Medulla oblongata (tissue), 1 donor: ENCODE results near the gene TYW1.
"Not testable (repeated sequence)": the region's sequence is repeated elsewhere in the genome, so short reads cannot be mapped to it uniquely, and the experiment has no call there.

Experiments used
- DNase-seq: peaks from one replicate; pipeline ENCODE4 v3.0.0-alpha.2; 2015; ENCODE audit errors: extremely low spot score

The TYW1 gene

DNA sequence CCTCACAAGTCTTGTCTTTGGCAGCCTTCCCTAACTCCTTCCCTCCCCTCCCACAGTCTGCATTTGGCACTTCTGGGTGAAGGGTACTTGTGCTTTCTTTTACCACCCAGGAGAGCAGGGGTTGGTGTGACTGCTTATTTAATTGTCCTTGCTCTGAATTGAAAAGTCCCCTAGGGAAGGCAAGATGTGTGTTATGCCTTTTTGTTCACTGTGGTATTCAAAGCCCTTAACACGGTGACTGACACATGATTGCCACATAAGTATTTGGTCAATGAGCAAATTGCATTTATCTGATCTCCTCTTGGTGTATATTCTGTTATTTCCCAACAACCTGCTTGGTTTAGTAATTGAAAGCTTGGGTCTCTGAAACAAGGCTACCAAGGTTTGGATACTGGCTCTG, 134.1 kb downstream of the TYW1 start:
- DNase-seq: not testable (repeated sequence)

DNA sequence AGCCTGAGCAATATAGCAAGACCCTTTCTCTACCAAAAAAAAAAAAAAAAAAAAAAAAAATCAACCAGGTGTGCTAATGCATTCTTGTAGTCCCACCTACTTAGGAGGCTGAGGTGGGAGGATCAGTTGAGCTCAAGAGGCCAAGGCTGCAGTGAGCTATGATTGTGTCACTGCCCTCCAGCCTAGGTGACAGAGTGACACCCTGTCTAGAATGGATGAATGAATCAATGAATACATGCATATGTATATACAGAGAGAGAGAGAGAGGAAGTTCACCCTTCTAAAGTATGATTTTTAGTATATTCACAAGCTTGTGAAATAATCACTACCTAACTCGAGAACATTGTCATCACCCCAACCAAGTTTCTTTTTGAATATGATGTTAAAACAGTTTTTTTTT, 138.3 kb downstream of the TYW1 start:
- not testable (repeated sequence) for DNase-seq

DNA sequence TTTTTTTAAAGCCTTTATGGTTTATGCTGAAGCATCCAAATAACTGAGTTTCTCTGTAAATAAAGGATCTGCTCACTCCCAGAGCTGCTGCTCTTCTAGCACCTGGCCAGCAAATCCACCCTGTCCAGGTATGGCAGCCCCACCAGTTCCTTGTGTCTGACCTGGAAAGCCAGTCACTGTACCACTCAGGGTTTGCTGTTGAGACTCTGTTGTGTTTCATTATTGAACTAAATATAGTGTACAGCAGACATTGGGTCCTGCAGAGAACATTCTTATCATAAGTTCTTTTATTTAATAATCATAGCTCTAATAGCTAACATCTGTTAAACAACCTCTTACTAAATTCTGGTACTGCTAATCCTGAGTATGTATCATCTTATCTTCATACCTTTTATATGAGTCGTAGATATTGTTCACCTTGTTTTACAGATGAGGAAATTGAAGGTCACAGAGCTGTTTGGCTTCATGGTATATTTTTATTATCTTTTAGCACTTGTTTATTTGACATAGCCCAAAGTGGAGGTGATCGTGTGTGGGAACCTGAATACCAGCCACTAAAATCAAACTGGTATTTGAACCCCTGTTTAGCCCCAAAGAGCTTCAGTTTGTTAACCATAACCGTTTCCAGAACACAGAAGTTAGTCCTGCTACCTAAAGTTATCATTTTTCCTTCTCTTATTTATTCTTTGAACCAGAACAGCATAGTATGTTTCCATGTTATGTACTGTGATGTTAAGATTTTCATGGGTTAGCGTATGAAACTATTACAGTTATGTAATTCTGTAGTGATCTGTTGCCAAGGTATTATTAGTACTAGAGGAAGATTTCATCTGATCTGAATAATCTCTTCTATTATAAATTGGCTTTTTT, 139.2 kb downstream of the TYW1 start:
- not testable (repeated sequence) for DNase-seq

DNA sequence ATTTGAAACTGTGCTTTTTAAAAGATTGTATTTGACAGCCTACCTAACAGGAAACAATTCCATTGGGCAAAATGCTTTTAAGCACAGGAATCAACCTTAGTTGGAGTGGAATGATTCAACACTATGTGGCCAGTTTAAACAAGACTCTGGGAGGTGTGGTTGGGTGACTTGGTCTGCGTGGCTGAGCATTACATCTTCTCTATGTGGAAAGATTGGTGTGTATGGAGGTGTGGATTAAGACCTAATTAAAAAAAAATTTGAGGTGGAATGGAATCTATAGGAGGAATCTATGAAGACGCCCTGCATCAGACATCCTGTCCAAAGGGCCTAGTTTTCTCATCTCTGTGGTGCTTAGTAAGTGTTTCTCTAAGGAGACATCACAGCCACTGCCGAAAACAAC, 140.9 kb downstream of the TYW1 start:
- not testable (repeated sequence) for DNase-seq

DNA sequence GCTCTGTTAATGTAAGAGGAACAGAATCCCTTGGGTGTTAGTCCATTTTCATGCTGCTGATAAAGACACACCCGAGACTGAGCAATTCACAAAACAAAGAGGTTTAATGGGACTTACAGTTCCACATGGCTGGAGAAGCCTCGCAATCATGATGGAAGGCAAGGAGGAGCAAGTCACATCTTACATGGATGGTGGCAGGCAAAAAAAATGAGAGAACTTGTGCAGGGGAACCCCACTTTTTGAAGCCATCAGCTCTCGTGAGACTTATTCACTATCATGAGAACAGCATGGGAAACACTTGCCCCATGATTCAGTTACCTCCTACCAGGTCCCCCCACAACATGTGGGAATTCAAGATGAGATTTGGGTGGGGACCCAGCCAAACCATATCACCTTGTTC, 143.2 kb downstream of the TYW1 start:
- not testable (repeated sequence) for DNase-seq

DNA sequence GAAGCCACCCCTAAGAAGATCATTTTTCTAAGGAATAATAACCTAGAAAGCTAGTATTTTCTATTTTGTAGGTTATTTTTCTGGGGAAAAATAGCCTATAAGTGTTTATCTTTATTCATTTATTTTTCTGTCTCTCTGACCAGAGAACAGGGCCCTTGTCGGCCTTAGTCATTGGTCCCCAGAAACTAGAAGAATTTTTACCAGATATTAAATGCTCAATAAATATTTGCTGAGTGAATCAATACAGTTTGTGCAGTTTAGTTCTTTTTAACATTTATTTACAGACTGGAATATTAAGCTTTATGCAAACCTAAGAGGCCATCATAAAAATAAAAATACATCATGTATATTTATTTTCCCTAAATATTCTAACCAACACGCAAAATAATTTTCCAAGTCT, 144.4 kb downstream of the TYW1 start:
- not testable (repeated sequence) for DNase-seq

DNA sequence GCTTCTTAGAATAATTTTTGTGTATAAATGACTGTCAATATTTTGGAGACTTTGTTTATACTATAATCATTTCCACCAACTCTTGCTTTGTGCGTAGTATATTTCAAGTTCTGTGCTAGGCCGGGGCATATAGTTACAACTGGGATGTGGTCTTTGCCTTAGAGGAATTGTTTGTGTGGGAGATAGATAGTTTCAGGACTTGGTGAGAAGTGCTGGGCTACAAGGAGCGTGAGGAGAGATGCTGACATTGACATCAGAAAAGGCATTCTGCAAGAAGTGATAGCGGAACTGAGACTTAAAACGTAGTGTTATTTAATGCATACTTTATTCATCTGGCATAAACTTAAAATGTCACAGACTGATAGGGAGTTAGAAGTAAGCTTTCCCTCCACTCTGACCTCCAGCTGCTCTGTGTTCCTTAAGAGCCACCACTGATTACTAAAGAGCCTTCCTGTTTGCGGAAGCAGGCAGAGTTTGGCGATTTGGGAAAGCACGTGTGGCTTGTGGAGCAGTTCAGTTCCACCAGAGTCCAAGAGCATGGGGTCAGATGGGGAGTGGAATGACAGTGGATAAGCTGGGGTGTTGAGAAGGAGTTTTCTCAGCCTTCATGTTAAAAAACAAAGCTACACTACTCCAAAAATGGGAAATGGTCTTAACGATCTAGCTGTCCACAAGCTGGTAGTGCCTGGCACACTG, 146.6 kb downstream of the TYW1 start:
- not testable (repeated sequence) for DNase-seq

DNA sequence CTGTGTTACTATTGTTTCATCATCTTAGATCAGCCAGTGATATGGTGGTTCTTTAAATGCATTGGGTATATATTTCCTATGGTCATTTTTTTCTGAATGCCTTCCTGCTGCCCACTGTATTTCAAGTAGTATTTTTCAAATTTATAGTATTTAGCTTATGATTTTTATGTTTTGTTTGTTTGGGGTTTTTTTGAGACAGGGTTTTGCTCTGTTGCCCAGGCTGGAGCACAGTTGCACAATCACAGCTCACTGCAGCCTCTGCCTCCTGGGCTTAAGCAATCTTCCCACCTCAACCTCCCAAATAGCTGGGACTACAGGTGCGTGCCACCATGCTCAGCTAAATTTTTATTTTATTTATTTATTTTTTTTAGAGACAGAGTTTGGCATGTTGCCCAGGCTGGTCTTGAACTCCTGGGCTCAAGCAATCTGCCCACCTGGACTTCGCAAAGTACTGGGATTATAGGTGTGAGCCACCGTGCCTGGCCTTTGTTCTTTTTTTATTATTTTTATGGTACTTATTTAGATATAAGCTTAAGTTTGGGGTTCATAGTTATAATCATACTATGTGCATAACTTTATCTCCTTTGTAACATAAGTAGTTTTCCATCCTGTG, 149.1 kb downstream of the TYW1 start:
- not testable (repeated sequence) for DNase-seq

DNA sequence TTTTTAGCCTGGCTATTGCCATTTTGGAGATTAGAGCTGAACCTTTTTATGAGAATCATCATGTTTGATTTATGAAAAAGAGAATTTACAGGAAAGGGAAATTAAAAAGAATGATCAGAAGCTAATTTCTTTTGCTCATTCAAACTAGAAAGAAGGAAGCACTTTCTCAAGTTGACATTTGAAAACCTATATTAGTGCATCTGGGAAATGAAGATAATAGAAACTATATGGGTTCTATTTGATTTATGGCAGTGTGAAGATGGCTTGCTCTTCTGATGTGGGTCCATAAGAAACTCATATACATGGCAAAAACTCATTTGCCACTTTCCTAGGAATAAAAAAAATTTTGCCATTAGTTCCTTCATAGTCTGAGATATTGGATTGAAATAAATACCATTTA, 152.5 kb downstream of the TYW1 start:
- DNase-seq: not testable (repeated sequence)

DNA sequence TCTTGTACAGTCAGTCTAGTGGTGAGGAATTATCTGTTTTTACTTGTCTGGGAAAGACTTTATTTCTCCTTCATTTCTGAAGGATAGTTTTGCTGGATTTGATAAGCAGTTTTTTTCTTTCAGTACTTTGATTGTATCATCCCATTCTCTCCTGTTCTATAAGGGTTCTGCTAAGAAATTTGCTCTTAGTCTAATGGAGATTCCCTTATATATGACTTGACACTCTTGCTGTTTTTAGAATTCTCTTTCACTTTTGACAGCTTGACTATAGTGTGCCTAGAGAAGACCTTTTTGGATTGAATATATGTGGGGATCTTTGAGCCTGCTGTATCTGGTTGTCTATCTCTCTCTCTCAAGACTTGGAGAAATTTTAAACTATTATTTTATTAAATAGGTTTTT, 157.7 kb downstream of the TYW1 start:
- DNase-seq: not testable (repeated sequence)

DNA sequence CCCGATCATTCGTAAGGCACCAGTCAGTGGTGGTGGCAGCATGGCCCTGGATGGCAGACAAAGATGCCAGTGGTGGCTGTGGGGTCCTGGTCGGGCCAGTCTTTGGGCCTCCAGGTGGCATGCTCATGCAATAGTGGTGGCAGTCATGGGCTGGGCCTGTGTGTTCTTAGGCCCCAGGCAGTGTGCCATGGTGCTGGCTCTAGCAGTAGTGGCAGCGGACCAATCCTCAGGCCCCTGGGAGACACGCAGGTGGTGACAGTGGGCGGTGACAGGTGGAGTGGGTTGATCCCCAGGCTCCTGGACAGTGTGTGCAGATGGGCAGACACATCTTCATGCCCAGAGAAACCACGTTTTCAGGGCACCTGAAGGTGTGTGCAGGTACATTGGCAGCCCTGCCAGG, 159.4 kb downstream of the TYW1 start:
- not testable (repeated sequence) for DNase-seq

DNA sequence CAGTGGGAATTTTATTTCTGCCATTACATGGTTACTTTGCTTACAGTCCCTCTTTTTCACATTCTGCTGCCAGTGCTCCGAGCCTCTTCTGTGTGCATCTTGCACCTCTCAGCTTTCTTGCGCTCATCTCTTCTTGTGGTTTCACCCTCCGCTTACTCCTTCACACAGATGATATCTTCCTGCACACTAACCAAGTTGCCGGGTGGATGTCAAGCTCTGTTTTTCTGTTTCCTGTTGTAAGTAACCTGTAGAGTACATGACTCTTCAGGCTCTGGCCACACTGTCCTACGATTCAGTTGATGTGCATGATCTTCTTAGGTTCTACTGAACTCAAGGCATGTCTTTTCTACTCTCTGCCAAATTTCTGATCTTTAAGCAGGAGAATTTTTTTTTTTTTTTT, 166.7 kb downstream of the TYW1 start:
- not testable (repeated sequence) for DNase-seq

DNA sequence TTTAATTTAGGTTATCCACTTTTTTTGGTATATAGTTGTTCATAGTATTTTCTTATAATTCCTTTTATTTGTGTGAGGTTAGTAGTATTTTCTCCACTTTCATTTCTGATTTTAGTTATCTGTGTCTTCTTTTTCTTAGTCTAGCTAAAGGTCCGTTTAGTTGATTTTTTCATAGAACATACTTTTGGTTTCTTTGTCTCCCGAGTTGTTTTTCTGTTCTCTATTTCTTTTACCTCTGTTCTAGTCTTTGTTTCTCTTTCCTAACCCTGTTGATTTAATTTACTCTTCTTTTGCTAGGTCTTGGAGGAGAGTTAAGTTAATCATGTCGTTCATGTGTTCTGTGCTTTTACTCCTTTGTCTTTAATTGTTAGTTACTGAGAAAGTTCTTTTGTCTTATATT, 174.5 kb downstream of the TYW1 start:
- DNase-seq: not testable (repeated sequence)

DNA sequence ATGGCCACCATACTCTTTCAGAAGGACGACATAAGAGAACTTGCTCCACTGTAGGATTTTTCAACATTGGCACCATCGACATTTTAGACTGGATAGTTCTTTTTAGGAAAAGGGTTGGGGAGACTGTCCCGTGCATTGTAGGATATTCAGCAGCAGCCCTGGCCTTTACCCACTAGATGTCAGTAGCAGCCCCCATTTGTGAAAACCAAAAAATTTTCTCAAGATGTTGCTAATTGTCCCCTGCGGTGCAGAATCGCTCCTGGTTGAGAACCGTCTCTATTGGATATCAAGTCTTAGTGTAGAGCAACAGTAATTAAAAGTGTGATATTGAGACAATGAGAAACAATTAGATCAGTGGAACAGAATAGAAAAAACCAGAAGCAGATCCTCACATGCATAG, 180.1 kb downstream of the TYW1 start:
- not testable (repeated sequence) for DNase-seq

DNA sequence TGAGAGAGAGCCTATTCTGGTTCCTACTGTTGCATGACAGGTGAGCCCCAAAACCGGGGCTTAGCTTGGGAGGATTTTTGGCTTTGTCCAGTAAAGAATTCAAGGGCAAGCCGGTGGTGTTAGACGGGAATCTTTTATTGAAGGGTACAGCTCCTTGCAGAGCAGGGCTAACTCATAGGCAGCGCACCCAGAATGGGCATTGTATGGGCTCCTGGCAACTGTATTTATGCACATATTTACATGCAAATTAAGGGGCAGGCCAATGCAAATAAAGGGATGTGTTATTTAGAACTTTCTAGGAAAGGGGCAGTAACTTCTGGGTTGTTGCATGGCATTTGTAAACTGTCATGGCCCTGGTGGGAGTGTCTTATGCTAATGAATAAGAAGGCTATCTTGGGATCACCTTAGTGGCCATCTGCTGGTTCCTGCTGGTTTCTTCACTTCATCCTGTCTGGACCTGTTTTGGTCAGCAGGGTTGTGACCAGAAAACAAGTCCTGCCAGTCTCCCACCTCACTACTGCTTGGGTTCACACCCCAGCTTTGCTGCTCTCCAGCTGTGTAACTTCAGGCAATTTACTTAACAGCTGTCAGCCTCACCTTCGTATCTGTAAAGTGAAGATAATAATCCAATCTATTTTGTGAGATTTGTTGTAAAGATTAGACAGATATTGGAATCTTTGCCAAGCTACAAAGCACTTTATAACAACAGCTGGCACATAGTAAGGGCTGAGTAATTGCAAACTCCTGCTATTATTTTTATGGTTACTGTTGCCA, 182.5 kb downstream of the TYW1 start:
- DNase-seq: not testable (repeated sequence)

DNA sequence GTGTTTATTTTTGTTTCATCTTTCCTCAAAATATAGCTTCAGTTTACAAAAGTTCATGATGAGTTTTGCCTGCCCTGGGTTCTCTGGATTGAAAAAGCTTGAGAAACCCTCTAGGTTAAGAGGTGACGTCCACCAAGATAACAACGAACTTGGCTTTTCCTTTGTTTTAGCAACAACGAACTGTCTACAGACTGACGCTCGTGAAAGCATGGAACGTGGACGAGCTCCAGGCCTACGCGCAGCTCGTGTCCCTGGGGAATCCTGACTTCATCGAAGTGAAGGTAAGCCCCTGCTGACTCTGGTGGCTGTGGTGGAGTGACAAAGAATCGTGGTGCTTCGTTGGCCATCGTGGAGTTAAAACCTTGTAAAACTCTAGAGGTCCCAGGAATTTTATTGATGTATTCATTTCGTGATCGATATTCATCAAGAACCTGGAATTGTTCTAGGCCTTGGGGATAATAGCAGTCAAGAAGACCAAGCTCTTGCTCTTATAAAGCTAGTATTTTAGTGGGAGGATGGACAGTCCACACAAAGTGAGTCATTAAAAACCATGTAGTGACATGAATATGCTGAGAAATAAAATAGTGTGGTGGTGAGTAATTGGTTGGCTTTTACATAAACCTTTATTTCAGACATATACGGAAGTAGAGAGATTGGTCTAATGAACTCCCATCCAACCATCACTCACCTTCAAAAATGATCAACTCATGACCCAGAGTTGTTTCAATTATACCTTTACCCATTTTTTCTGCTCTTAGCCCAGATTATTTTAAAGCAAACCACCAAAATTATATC, 186.5 kb downstream of the TYW1 start:
- DNase-seq: not testable (repeated sequence)

DNA sequence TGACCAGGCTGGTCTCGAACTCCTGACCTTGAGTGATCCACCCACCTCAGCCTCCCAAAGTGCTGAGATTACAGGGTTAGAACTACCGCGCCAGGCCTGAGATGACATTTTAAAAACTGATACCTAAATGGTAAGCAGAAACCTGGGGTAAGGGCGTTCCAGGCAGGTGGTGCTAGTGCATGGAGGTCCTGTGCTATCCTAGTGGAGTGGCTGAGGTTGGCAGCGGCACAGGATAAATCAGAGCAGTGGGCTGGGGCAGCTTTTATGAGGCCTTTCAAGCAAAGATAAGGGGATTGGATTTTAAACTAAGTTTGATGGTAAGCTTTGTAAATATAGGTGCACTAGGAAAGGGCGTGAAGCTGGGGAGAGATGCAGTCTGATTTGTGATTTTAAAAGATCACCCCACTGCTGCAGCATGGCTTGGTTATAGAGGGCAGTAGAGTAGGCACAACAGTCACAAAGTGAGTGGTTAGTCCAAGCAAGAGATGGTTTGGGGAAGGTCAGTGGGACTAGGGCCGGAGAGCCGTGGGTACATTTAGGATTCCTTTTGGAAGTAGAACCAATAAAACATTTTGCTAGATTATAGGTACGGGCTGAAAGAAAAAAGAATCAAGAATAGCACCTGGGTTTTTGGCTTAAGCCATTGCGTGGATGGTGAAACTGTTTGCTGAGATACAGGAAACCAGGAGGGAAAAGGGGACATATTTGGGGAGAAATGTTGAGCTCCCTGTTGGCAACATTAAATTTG, 188.5 kb downstream of the TYW1 start:
- not testable (repeated sequence) for DNase-seq

DNA sequence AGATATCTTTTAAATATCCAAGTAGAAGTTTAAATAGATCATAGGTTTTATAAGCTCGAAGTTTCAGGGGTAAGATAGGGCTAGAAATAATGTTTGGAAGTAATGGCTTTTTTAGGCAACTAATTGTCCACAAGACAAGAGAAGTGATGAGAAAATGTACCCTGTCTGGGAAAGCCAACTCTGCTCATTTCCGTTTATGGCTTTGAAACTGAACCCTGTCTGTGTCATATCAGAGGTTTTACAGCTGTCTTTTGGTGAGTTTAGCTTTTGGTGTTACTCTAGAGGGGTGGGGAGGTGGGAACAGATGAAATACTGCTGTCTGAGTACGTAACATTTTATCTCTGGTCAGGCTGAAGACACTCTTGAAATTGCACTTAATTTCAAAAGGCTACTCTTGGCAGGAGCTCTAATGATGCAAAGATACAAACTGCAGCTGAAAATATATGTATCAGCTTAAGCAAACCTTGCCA, 189.1 kb downstream of the TYW1 start:
- DNase-seq: not testable (repeated sequence)

DNA sequence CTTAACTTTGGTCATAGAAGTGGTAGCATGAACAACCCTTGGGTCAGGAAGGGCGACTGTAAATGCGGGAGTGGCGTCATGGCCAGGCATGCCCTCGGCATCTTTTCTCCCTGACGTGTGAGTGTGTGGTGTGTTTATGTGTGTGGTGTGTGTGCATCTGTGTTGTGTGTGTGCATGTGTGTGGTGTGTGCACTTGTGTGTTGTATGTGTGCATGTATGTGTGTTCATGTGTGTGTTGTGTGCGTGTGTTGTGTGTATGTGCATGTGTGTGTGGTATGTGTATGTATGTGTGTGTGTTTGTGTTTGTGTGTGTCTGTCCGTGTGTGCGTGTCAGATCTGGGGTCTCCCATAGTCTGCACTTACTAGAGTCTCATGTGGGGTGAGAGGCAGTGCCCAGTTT, 192.5 kb downstream of the TYW1 start:
- not testable (repeated sequence) for DNase-seq
